Ecto neural progenitor cell (in vitro differentiated cells): ENCODE measurements around the gene SLC4A1.

Experiments
- DNase-seq: peaks from one replicate; pipeline ENCODE4 v3.0.0-alpha.2; 2018; ENCODE audit warnings: low spot score

SLC4A1 gene

GRCh38 chr17:44205962-44206824 lies 61.7 kb downstream of the SLC4A1 start:
- no peak for DNase-seq

GRCh38 chr17:44204441-44204882 lies 63.5 kb downstream of the SLC4A1 start:
- no peak for DNase-seq

GRCh38 chr17:44203731-44204440 lies 64.0 kb downstream of the SLC4A1 start:
- peak; percentile 71 for DNase-seq

- no peak for DNase-seq
These were observed 65.2 kb downstream of the SLC4A1 start for GRCh38 chr17:44202756-44203155.

GRCh38 chr17:44200478-44201155 lies 67.3 kb downstream of the SLC4A1 start:
- no peak for DNase-seq

GRCh38 chr17:44199553-44200477 lies 68.1 kb downstream of the SLC4A1 start, which contains the start of gene ATXN7L3:
ATXN7L3 (minus strand) TSS chr17:44199884; CDS start chr17:44198070, 1,814 bp downstream.
- peak; percentile 100 for DNase-seq

GRCh38 chr17:44198721-44199552 lies 69.0 kb downstream of the SLC4A1 start:
- peak; percentile 89 for DNase-seq
